HEK293 (cell line): Measurements from ENCODE around the gene SPARC.
A peak's percentile ranks its signal among the peaks of the same experiment; 100 is the strongest.

Experiments used
- CTCF ChIA-PET: fragments of 350-600 bp; formaldehyde crosslinking; extraction: SDS; loops from one replicate; lab custom pipeline; 2021; ENCODE audit warnings: antibody characterized with exemption; lab: Yijun Ruan, JAX
- POLR2A ChIA-PET: fragments of 300-600 bp; formaldehyde crosslinking; extraction: SDS; loops from one replicate; lab custom pipeline; 2020; ENCODE audit warnings: antibody characterized with exemption, inconsistent platforms; lab: Yijun Ruan, JAX
- H3K27ac ChIP-seq: fragments of 200-500 bp; sonication (Bioruptor generic); 2 replicates; pipeline ENCODE4 v1.5.1; 2014; ENCODE audit warnings: low read depth, low read length, control low read depth, inconsistent platforms; ENCODE audit errors: extremely low read depth
- H3K36me3 ChIP-seq, 2 experiments: fragments of 200-500 bp in 1 of 2; sonication (Bioruptor generic) in 1 of 2; 1 replicate in 1 of 2; 2 replicates in 1 of 2; pipeline ENCODE4 v1.5.1; 2014 to 2017; ENCODE audit warnings: inconsistent platforms in 2 of 2, low read length in 2 of 2; ENCODE audit not compliant: control insufficient read depth in 2 of 2, insufficient read depth in 1 of 2
- H3K4me1 ChIP-seq: fragments of 200-500 bp; sonication (Bioruptor generic); 2 replicates; pipeline ENCODE4 v1.5.1; 2014; ENCODE audit warnings: mild to moderate bottlenecking, low read length, inconsistent platforms; ENCODE audit not compliant: control insufficient read depth, insufficient read depth
- H3K4me3 ChIP-seq: 2 replicates; pipeline ENCODE4 v1.5.1; 2011; ENCODE audit warnings: low read depth, mild to moderate bottlenecking, control low read depth, low read length, moderate library complexity
- H3K9me3 ChIP-seq: fragments of 200-500 bp; sonication (Bioruptor generic); 2 replicates; pipeline ENCODE4 v1.5.1; 2014; ENCODE audit warnings: low read depth, low read length, inconsistent platforms; ENCODE audit not compliant: control insufficient read depth, insufficient read depth
- BCL11B ChIP-seq: fragments of 450-650 bp; formaldehyde crosslinking; IDR thresholded peaks from 2 replicates; pipeline ENCODE4 v1.5.1; 2016; ENCODE audit warnings: low read depth, missing biosample characterization, missing genetic modification characterization
- KLF7 ChIP-seq: fragments of 450-650 bp; formaldehyde crosslinking; IDR thresholded peaks from 2 replicates; pipeline ENCODE4 v1.5.1; 2016; ENCODE audit warnings: missing biosample characterization, missing genetic modification characterization, borderline replicate concordance
- KLF8 ChIP-seq: fragments of 450-650 bp; formaldehyde crosslinking; IDR thresholded peaks from 2 replicates; pipeline ENCODE4 v1.5.1; 2016; ENCODE audit warnings: missing biosample characterization, missing genetic modification characterization
- OSR2 ChIP-seq: fragments of 450-650 bp; formaldehyde crosslinking; IDR thresholded peaks from 2 replicates; pipeline ENCODE4 v1.5.1; 2016; ENCODE audit warnings: missing biosample characterization, missing genetic modification characterization
- ZBTB26 ChIP-seq: fragments of 450-650 bp; formaldehyde crosslinking; optimal IDR thresholded peaks from 2 replicates; pipeline ENCODE3; 2016; ENCODE audit warnings: missing biosample characterization, mild to moderate bottlenecking, missing genetic modification characterization
- ZBTB44 ChIP-seq: fragments of 450-650 bp; IDR thresholded peaks from 2 replicates; pipeline ENCODE4 v1.5.1; 2018; ENCODE audit warnings: missing biosample characterization, mild to moderate bottlenecking, missing genetic modification characterization
- ZFP41 ChIP-seq: fragments of 450-650 bp; formaldehyde crosslinking; IDR thresholded peaks from 2 replicates; pipeline ENCODE4 v1.5.1; 2016; ENCODE audit warnings: missing biosample characterization, missing genetic modification characterization, borderline replicate concordance
- ZNF112 ChIP-seq: fragments of 450-650 bp; formaldehyde crosslinking; IDR thresholded peaks from 2 replicates; pipeline ENCODE4 v1.5.0; 2017; ENCODE audit warnings: missing biosample characterization, missing genetic modification characterization
- ZNF133 ChIP-seq: fragments of 450-650 bp; formaldehyde crosslinking; IDR thresholded peaks from 2 replicates; pipeline ENCODE4 v1.5.1; 2016; ENCODE audit warnings: missing biosample characterization, missing genetic modification characterization
- ZNF280C ChIP-seq: fragments of 450-650 bp; formaldehyde crosslinking; IDR thresholded peaks from 2 replicates; pipeline ENCODE4 v1.5.1; 2016; ENCODE audit warnings: missing biosample characterization, missing genetic modification characterization
- ZNF302 ChIP-seq: fragments of 450-650 bp; formaldehyde crosslinking; IDR thresholded peaks from 2 replicates; pipeline ENCODE4 v1.5.1; 2016; ENCODE audit warnings: missing biosample characterization, missing genetic modification characterization, low read depth
- ZNF311 ChIP-seq: fragments of 450-650 bp; formaldehyde crosslinking; IDR thresholded peaks from 2 replicates; pipeline ENCODE4 v1.5.1; 2017; ENCODE audit warnings: missing biosample characterization, missing genetic modification characterization, borderline replicate concordance
- ZNF37A ChIP-seq: fragments of 450-650 bp; IDR thresholded peaks from 2 replicates; pipeline ENCODE4 v1.5.1; 2018; ENCODE audit warnings: missing biosample characterization, missing genetic modification characterization
- TF ChIP-seq, protein P1 (sequence below): fragments of 450-650 bp; formaldehyde crosslinking; IDR thresholded peaks from 2 replicates; pipeline ENCODE4 v1.5.1; 2016; ENCODE audit warnings: missing biosample characterization, missing genetic modification characterization, borderline replicate concordance
- TF ChIP-seq, protein P2 (sequence below): fragments of 450-650 bp; formaldehyde crosslinking; IDR thresholded peaks from 2 replicates; pipeline ENCODE4 v1.5.1; 2016; ENCODE audit warnings: missing biosample characterization, missing genetic modification characterization, borderline replicate concordance

The SPARC gene

GRCh38 chr5:151617383-151617840, 69.3 kb downstream of the SPARC start (continued):
- TF ChIP-seq ZNF37A, result no peak
- no peak for TF ChIP-seq KLF7 (tag by site-specific recombination)
- TF ChIP-seq ZNF112 (tag by site-specific recombination), result no peak
- TF ChIP-seq, all 188 proteins: peak for 0

GRCh38 chr5:151615431-151615830, 71.3 kb downstream of the SPARC start:
- no peak overlapping the region for H3K4me3 ChIP-seq
- TF ChIP-seq ZNF311 (tag by site-specific recombination) (no peak), ZBTB26 (tag by site-specific recombination) (no peak)
- TF ChIP-seq, protein P1, sequence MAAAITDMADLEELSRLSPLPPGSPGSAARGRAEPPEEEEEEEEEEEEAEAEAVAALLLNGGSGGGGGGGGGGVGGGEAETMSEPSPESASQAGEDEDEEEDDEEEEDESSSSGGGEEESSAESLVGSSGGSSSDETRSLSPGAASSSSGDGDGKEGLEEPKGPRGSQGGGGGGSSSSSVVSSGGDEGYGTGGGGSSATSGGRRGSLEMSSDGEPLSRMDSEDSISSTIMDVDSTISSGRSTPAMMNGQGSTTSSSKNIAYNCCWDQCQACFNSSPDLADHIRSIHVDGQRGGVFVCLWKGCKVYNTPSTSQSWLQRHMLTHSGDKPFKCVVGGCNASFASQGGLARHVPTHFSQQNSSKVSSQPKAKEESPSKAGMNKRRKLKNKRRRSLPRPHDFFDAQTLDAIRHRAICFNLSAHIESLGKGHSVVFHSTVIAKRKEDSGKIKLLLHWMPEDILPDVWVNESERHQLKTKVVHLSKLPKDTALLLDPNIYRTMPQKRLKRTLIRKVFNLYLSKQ (tag by site-specific recombination), result no peak
- ChIA-PET CTCF (interaction anchor here (0.6 to 2.2 kb wide), 2 partner anchors 16 to 43 kb away, joined by 3 to 5 read pairs; no protein-coding TSS in a partner anchor), POLR2A (no interaction called here)
- no peaks in the 10 kb centered on the region for H3K9me3 ChIP-seq
- no peaks in the 10 kb centered on the region for H3K4me1 ChIP-seq
- H3K27ac ChIP-seq, result no peak overlapping the region
- no peaks in the 10 kb centered on the region for H3K36me3 ChIP-seq

DNA sequence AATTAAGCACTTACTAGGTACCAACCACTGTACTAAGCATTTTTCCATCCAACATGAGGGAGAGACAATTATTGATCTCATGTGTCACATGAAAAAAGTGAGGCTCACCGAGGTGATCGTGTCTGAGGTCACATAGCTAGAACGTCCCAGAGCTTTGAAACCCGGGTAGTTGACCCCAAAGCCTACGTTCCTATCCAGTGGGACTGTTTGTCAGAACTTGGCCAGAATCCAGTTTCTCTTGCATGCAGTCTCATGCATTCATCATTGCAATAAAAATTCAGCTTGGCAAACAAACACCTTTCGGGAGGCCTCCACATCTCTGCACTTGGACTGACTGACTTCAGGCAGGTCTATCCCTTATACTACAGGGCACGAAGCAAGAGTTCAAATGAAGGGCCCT, 72.2 kb downstream of the SPARC start:
- POLR2A ChIA-PET, result interaction anchor here (1.0 kb wide), 1 partner anchor 72 kb away, joined by 3 read pairs; the partner anchor contains the start of gene SPARC
- CTCF ChIA-PET, result interaction anchor here (1.5 to 2.2 kb wide), 2 partner anchors 36 to 44 kb away, joined by 3 to 5 read pairs; no protein-coding TSS in a partner anchor
- H3K36me3 ChIP-seq, result no peaks in the 10 kb centered on the region
- no peak overlapping the region for H3K27ac ChIP-seq
- no peaks in the 10 kb centered on the region for H3K9me3 ChIP-seq
- no peak overlapping the region for H3K4me3 ChIP-seq
- H3K4me1 ChIP-seq, result no peaks in the 10 kb centered on the region
- TF ChIP-seq ZNF133 (tag by site-specific recombination) (no peak), ZBTB44 (tag by site-specific recombination) (peak; percentile 88)

DNA sequence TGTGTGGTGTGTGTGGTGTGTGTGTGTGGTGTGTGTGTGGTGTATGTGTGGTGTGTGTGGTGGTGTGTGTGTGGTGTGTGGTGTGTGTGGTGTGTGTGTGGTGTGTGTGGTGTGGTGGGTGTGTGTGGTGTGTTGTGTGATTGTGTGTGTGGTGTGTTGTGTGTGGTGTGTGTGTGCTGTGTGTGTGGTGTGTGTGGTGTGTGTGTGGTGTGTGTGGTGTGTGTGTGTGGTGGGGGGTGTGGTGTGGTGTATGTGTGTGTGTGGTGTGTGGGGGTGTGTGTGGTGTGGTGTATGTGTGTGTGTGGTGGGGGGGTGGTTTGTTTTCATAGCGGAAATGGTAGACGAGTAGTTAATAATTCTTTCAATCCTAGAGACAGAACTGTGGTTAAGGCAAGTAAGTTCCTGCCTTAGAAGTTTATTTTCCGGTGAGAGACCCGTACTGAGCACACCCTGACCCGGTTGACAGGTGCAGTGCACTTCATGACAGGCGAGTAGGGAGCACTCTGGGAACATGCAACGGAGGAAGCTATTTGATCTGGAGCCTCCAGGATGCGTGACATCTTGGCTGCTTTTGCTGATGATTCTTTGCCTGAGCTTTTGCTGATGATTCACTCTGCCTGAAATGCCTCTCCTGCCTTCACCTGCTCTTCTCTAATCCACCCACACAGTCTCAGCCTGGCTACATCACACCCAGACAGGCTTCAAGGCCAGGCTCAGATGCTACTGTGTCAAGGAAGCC, 73.9 kb downstream of the SPARC start:
- Histone ChIP-seq H3K27ac (no peak overlapping the region), H3K4me3 (no peak overlapping the region), H3K9me3 (no peaks in the 10 kb centered on the region), H3K36me3 (no peaks in the 10 kb centered on the region), H3K4me1 (no peaks in the 10 kb centered on the region)
- POLR2A ChIA-PET, result no interaction called here
- CTCF ChIA-PET, result interaction anchor here (0.6 to 1.5 kb wide), 4 partner anchors 38 to 659 kb away, joined by 3 read pairs; no protein-coding TSS in a partner anchor
- TF ChIP-seq ZNF280C (tag by site-specific recombination) (no peak), OSR2 (tag by site-specific recombination) (no peak), BCL11B (tag by site-specific recombination) (no peak), ZFP41 (tag by site-specific recombination) (no peak), KLF8 (no peak), ZNF302 (tag by site-specific recombination) (no peak)
- TF ChIP-seq, protein P2, sequence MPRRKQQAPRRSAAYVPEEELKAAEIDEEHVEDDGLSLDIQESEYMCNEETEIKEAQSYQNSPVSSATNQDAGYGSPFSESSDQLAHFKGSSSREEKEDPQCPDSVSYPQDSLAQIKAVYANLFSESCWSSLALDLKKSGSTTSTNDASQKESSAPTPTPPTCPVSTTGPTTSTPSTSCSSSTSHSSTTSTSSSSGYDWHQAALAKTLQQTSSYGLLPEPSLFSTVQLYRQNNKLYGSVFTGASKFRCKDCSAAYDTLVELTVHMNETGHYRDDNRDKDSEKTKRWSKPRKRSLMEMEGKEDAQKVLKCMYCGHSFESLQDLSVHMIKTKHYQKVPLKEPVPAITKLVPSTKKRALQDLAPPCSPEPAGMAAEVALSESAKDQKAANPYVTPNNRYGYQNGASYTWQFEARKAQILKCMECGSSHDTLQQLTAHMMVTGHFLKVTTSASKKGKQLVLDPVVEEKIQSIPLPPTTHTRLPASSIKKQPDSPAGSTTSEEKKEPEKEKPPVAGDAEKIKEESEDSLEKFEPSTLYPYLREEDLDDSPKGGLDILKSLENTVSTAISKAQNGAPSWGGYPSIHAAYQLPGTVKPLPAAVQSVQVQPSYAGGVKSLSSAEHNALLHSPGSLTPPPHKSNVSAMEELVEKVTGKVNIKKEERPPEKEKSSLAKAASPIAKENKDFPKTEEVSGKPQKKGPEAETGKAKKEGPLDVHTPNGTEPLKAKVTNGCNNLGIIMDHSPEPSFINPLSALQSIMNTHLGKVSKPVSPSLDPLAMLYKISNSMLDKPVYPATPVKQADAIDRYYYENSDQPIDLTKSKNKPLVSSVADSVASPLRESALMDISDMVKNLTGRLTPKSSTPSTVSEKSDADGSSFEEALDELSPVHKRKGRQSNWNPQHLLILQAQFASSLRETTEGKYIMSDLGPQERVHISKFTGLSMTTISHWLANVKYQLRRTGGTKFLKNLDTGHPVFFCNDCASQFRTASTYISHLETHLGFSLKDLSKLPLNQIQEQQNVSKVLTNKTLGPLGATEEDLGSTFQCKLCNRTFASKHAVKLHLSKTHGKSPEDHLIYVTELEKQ (tag by site-specific recombination), result no peak
